Embryonic facial prominence (tissue), 1 donor: ENCODE measurements around the gene ADD3.

Experiments
- DNase-seq: peaks from one replicate; pipeline ENCODE4 v3.0.0-alpha.2; 2016; ENCODE audit errors: extremely low spot score

The ADD3 gene

GRCh38 chr10:110007701-110008517 lies at the start of gene ADD3:
Gene ADD3, plus strand, starts transcription at chr10:110007984. Its CDS starts 92,670 bp downstream, at chr10:110100654.
- DNase-seq: peak; percentile 95

GRCh38 chr10:109958059-109958458 lies 49.7 kb upstream of the ADD3 start:
- no peak for DNase-seq

GRCh38 chr10:109959259-109960145 lies 48.3 kb upstream of the ADD3 start:
- DNase-seq: no peak

GRCh38 chr10:109960682-109961081 lies 47.1 kb upstream of the ADD3 start:
- DNase-seq: no peak

- DNase-seq: peak; percentile 66
Measured at GRCh38 chr10:109961174-109962001, 46.4 kb upstream of the ADD3 start.

- DNase-seq: no peak
Measured at GRCh38 chr10:109962247-109962646, 45.5 kb upstream of the ADD3 start.

GRCh38 chr10:109963439-109963838 lies 44.3 kb upstream of the ADD3 start:
- DNase-seq: no peak

GRCh38 chr10:109964318-109964717 lies 43.5 kb upstream of the ADD3 start:
- no peak for DNase-seq

GRCh38 chr10:109966961-109967738 lies 40.6 kb upstream of the ADD3 start:
- DNase-seq: peak; percentile 71

GRCh38 chr10:109967739-109968088 lies 40.1 kb upstream of the ADD3 start:
- DNase-seq: no peak

GRCh38 chr10:109968953-109969759 lies 38.6 kb upstream of the ADD3 start:
- DNase-seq: no peak

GRCh38 chr10:109969760-109970346 lies 37.9 kb upstream of the ADD3 start:
- DNase-seq: no peak

GRCh38 chr10:109971634-109972033 lies 36.1 kb upstream of the ADD3 start:
- DNase-seq: no peak

- no peak for DNase-seq
Measured at GRCh38 chr10:109972372-109973001, 35.3 kb upstream of the ADD3 start.

- DNase-seq: no peak
Measured at GRCh38 chr10:109973326-109973829, 34.4 kb upstream of the ADD3 start.

GRCh38 chr10:109974504-109975191 lies 33.1 kb upstream of the ADD3 start:
- peak; percentile 73 for DNase-seq

- DNase-seq: no peak
Measured at GRCh38 chr10:109975244-109976190, 32.3 kb upstream of the ADD3 start.
